ENCODE measurements around the gene TRAPPC4.
"Not testable (repeated sequence)": the region's sequence is repeated elsewhere in the genome, so short reads cannot be mapped to it uniquely, and the experiment has no call there.

TRAPPC4 gene

DNA sequence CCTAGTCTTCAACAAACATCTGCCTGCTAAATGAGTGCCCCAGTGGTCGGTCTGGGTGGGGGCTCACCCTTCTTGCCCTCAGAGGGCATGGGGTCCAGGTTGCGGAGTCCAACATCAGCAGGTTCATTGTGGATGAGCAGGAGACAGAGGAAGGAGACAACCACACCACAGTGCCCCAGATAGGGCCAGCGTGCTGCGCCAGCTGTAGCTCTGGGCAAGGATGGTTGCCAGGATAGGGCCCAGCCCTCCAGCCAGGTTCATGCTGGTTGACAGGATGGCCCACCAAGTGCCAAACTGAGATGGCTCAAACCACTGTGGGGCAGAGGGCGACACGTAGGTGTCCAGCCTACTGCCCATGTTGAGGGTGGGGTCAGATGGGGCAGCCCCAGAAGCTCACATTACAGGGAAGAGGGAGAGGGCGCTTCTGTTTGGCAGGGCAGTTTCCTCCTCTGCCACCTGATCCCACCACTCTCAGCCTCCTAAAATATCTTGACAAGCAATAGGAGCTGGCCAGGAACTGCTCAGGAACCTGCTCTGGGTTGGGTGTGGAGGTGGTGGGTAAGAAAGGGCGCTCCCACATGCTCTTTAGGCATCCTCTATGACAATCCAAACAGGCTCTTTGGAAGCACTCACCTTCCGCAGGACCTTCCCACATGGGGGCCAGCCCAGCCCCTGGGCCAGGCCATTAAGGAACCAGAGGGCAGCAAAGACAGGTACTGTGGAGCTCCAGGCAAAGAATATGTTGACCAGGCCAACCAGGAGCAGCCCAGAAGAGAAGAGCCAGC is 9.2 kb downstream of the TRAPPC4 start:
- no peak overlapping the region for H3K9ac ChIP-seq (ENCODE audit: low read length)
- H3K36me3 ChIP-seq (ENCODE audit: control insufficient read depth, low read depth, low read length) = peaks cover 38% of the 10 kb centered on the region
- H3K27ac ChIP-seq (ENCODE audit: low read length) = no peak overlapping the region
- no peaks in the 10 kb centered on the region for H3K9me3 ChIP-seq (ENCODE audit: control insufficient read depth, low read depth, low read length)
- no peaks in the 10 kb centered on the region for H3K27me3 ChIP-seq (ENCODE audit: control insufficient read depth, insufficient read depth, low read length)
- no peak overlapping the region for H3K4me3 ChIP-seq (ENCODE audit: low read length)
- H3K4me1 ChIP-seq (ENCODE audit: control insufficient read depth, low read depth, low read length) = no peaks in the 10 kb centered on the region

- Histone ChIP-seq H3K27me3 (ENCODE audit: control insufficient read depth, insufficient read depth, low read length) (no peaks in the 10 kb centered on the region), H3K27ac (ENCODE audit: low read length) (no peak overlapping the region), H3K36me3 (ENCODE audit: control insufficient read depth, low read depth, low read length) (peaks cover 32% of the 10 kb centered on the region), H3K9me3 (ENCODE audit: control insufficient read depth, low read depth, low read length) (no peaks in the 10 kb centered on the region), H3K4me3 (ENCODE audit: low read length) (no peak overlapping the region), H3K9ac (ENCODE audit: low read length) (no peak overlapping the region), H3K4me1 (ENCODE audit: control insufficient read depth, low read depth, low read length) (no peaks in the 10 kb centered on the region)
These were observed 9.9 kb downstream of the TRAPPC4 start for GRCh38 chr11:119028346-119029068.

- no peak overlapping the region for H3K9ac ChIP-seq (ENCODE audit: low read length)
- H3K4me1 ChIP-seq (ENCODE audit: control insufficient read depth, low read depth, low read length) = no peaks in the 10 kb centered on the region
- no peaks in the 10 kb centered on the region for H3K9me3 ChIP-seq (ENCODE audit: control insufficient read depth, low read depth, low read length)
- no peak overlapping the region for H3K27ac ChIP-seq (ENCODE audit: low read length)
- H3K4me3 ChIP-seq (ENCODE audit: low read length) = no peak overlapping the region
- H3K36me3 ChIP-seq (ENCODE audit: control insufficient read depth, low read depth, low read length) = peaks cover 27% of the 10 kb centered on the region
- H3K27me3 ChIP-seq (ENCODE audit: control insufficient read depth, insufficient read depth, low read length) = no peaks in the 10 kb centered on the region
These were observed 10.4 kb downstream of the TRAPPC4 start for GRCh38 chr11:119029069-119029339.

DNA sequence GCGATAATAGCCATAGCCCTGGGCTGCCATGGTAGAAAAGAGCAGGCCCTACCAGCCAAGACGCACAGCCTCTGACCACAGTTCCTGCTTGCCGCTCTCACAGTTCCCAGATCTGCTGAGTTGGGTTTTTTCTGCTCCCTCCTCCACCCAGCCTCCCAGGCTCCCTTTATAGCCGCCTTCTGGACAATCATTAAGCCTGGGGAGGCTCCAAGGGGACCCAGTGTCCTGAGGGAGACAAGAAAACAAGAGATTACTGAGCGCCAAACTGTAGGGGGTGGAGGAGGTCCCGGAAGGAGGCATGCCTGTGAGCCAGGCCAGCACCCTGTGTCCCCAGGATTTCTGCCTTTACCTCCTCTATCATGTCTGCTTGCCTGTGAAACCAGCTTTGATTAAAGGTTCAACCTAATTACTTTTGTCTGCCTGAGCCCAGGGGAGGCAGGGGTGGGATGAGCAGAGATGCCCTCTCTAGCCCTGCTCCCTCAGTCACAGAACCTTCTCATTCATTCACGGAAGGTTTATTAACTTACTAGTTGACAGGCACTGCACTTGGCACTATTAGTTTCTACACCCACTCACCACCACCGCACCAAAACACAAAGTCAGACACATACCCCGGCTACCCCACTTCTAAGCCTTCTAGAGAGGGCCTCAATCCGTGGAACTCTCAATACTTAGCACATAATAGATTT is 10.9 kb downstream of the TRAPPC4 start:
- Histone ChIP-seq H3K27ac (ENCODE audit: low read length) (no peak overlapping the region), H3K36me3 (ENCODE audit: control insufficient read depth, low read depth, low read length) (peaks cover 22% of the 10 kb centered on the region), H3K4me3 (ENCODE audit: low read length) (peak overlapping the region; percentile 86), H3K4me1 (ENCODE audit: control insufficient read depth, low read depth, low read length) (no peaks in the 10 kb centered on the region), H3K9ac (ENCODE audit: low read length) (peak overlapping the region; percentile 88), H3K9me3 (ENCODE audit: control insufficient read depth, low read depth, low read length) (no peaks in the 10 kb centered on the region), H3K27me3 (ENCODE audit: control insufficient read depth, insufficient read depth, low read length) (no peaks in the 10 kb centered on the region)

DNA sequence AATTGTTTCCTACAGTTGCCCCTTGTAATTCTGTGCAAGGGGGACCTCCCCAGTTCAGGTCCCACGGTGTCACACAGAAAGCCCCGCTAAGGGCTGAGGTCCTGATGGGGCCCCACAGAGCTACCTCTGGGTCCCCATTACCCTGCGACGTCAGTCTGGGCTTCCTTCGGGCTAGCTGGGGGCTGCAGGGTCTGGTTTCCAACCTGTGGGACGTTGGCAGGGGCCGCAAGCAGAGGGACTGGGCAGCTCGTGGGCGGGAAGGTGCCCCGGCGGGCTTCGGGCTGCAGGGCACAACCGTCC is 11.4 kb downstream of the TRAPPC4 start:
- Histone ChIP-seq H3K4me3 (ENCODE audit: low read length) (peak overlapping the region; percentile 86), H3K27ac (ENCODE audit: low read length) (no peak overlapping the region), H3K9ac (ENCODE audit: low read length) (peak overlapping the region; percentile 88)

GRCh38 chr11:119030329-119031047 is 11.9 kb downstream of the TRAPPC4 start, which contains the start of gene SLC37A4:
Gene SLC37A4, minus strand, starts transcription at chr11:119030877.
- H3K27me3 ChIP-seq (ENCODE audit: control insufficient read depth, insufficient read depth, low read length) = no peaks in the 10 kb centered on the region
- no peaks in the 10 kb centered on the region for H3K9me3 ChIP-seq (ENCODE audit: control insufficient read depth, low read depth, low read length)
- H3K9ac ChIP-seq (ENCODE audit: low read length) = peak within 1 kb of the TSS; percentile 88
- peak within 1 kb of the TSS; percentile 86 for H3K4me3 ChIP-seq (ENCODE audit: low read length)
- H3K27ac ChIP-seq (ENCODE audit: low read length) = peak within 1 kb of the TSS; percentile 40
- H3K4me1 ChIP-seq (ENCODE audit: control insufficient read depth, low read depth, low read length) = no peaks in the 10 kb centered on the region
- H3K36me3 ChIP-seq (ENCODE audit: control insufficient read depth, low read depth, low read length) = peaks cover 16% of the 10 kb centered on the region

More for the DNA sequence above, 11.4 kb downstream of the TRAPPC4 start:
- Histone ChIP-seq H3K9me3 (ENCODE audit: control insufficient read depth, low read depth, low read length) (no peaks in the 10 kb centered on the region), H3K36me3 (ENCODE audit: control insufficient read depth, low read depth, low read length) (peaks cover 17% of the 10 kb centered on the region), H3K4me1 (ENCODE audit: control insufficient read depth, low read depth, low read length) (no peaks in the 10 kb centered on the region), H3K27me3 (ENCODE audit: control insufficient read depth, insufficient read depth, low read length) (no peaks in the 10 kb centered on the region)

- H3K27me3 ChIP-seq (ENCODE audit: control insufficient read depth, insufficient read depth, low read length) = no peaks in the 10 kb centered on the region
- H3K36me3 ChIP-seq (ENCODE audit: control insufficient read depth, low read depth, low read length) = peaks cover 13% of the 10 kb centered on the region
- H3K27ac ChIP-seq (ENCODE audit: low read length) = no peak overlapping the region
- H3K9ac ChIP-seq (ENCODE audit: low read length) = no peak overlapping the region
- H3K9me3 ChIP-seq (ENCODE audit: control insufficient read depth, low read depth, low read length) = no peaks in the 10 kb centered on the region
- no peak overlapping the region for H3K4me3 ChIP-seq (ENCODE audit: low read length)
- no peaks in the 10 kb centered on the region for H3K4me1 ChIP-seq (ENCODE audit: control insufficient read depth, low read depth, low read length)
These were observed 13.3 kb downstream of the TRAPPC4 start for GRCh38 chr11:119031912-119032280.

DNA sequence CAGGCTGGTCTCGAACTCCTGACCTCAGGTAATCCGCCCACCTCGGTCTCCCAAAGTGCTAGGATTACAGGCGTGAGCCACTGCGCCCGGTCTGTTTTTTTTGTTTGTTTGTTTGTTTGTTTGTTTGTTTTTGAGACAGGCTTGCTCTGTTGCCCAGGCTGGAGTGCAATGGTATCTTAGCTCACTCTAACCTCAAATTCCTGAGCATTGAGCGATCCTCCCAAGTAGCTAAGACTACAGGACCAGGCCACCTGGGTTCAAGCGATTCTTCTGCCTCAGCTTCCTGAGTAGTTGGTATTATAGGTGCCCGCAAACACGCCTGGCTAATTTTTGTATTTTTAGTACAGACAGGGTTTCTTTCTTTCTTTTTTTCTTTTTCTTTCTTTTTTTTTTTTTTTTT is 14.9 kb downstream of the TRAPPC4 start:
- not testable (repeated sequence) for H3K9me3 ChIP-seq (ENCODE audit: control insufficient read depth, low read depth, low read length); H3K36me3 ChIP-seq (ENCODE audit: control insufficient read depth, low read depth, low read length); H3K27ac ChIP-seq (ENCODE audit: low read length); H3K27me3 ChIP-seq (ENCODE audit: control insufficient read depth, insufficient read depth, low read length); H3K9ac ChIP-seq (ENCODE audit: low read length); H3K4me1 ChIP-seq (ENCODE audit: control insufficient read depth, low read depth, low read length); H3K4me3 ChIP-seq (ENCODE audit: low read length)

- H3K9me3 ChIP-seq (ENCODE audit: control insufficient read depth, low read depth, low read length) = no peaks in the 10 kb centered on the region
- H3K27ac ChIP-seq (ENCODE audit: low read length) = no peak overlapping the region
- H3K36me3 ChIP-seq (ENCODE audit: control insufficient read depth, low read depth, low read length) = no peaks in the 10 kb centered on the region
- H3K4me3 ChIP-seq (ENCODE audit: low read length) = no peak overlapping the region
- no peaks in the 10 kb centered on the region for H3K4me1 ChIP-seq (ENCODE audit: control insufficient read depth, low read depth, low read length)
- H3K9ac ChIP-seq (ENCODE audit: low read length) = no peak overlapping the region
- H3K27me3 ChIP-seq (ENCODE audit: control insufficient read depth, insufficient read depth, low read length) = no peaks in the 10 kb centered on the region
These were observed 16.2 kb downstream of the TRAPPC4 start for GRCh38 chr11:119034813-119035212.

DNA sequence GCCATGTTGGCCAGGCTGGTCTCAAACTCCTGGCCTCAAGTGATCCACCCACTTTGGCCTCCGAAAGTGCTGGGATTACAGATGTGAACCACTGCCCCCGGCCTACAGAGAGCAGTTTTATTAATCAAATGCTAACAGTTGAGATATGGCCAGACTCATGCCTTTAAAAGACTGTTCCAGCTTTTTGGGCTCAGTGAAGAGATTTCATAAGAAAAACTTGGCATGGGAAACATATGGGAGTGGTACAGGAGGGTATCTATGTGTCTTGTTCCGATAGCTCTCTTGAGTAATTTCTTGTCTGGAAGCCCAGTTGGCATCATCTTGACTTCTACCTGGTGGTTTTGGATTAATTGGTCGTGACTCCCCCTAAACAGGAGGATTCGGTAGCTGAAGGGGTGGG is 20.3 kb downstream of the TRAPPC4 start:
- Histone ChIP-seq H3K4me1 (ENCODE audit: control insufficient read depth, low read depth, low read length) (no peaks in the 10 kb centered on the region), H3K36me3 (ENCODE audit: control insufficient read depth, low read depth, low read length) (no peaks in the 10 kb centered on the region), H3K27me3 (ENCODE audit: control insufficient read depth, insufficient read depth, low read length) (no peaks in the 10 kb centered on the region), H3K27ac (ENCODE audit: low read length) (no peak overlapping the region), H3K9me3 (ENCODE audit: control insufficient read depth, low read depth, low read length) (no peaks in the 10 kb centered on the region), H3K4me3 (ENCODE audit: low read length) (no peak overlapping the region), H3K9ac (ENCODE audit: low read length) (no peak overlapping the region)

GRCh38 chr11:119039471-119039870 is 20.9 kb downstream of the TRAPPC4 start:
- not testable (repeated sequence) for H3K4me3 ChIP-seq (ENCODE audit: low read length); H3K9me3 ChIP-seq (ENCODE audit: control insufficient read depth, low read depth, low read length); H3K9ac ChIP-seq (ENCODE audit: low read length); H3K36me3 ChIP-seq (ENCODE audit: control insufficient read depth, low read depth, low read length); H3K4me1 ChIP-seq (ENCODE audit: control insufficient read depth, low read depth, low read length); H3K27me3 ChIP-seq (ENCODE audit: control insufficient read depth, insufficient read depth, low read length); H3K27ac ChIP-seq (ENCODE audit: low read length)

All from iPS-18a (cell line).